Measurements from ENCODE around the gene SF3B3.

The SF3B3 gene

DNA sequence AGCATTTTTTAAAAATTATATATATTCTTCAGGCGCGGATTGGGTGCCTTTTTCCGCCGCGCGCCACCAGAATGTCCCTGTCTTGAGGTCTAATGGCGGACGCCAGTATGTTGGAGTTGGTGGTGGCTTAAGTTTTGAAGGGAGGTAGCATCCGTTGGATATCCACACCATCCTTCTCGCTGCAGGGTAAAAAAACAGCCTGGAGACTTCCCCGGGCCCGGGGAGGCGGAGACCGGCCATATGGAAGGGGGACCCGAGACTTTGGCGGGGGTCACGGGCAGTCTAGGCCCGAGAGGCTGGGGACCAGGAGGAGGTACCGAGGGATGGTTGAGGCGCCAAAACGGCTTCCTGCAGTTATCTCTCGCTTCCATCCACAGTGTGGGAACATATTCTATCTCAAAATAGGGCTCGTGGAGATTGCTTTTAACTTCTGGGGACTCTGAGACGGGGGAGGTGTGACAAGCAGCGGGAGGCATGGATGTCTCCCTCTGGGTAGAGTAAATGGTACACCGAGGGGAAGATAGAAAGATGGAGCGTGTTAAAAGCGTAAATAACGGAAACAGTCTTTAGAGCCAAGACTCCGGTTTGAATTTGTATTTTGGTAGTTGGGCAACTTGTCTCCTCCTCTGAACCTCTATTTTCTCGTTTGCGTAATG is at the start of gene SF3B3:
Gene SF3B3 (plus strand): TSS at position 74 of the 656 bp plus-strand sequence. CDS start 2,841 bp downstream, outside the sequence.
- in situ Hi-C loops (cut with HindIII; ENCODE audit: low sequenced_read_pairs): loop anchor here (5.0 kb wide), 1 partner anchor 87 kb away; the partner anchor contains the start of gene ST3GAL2

DNA sequence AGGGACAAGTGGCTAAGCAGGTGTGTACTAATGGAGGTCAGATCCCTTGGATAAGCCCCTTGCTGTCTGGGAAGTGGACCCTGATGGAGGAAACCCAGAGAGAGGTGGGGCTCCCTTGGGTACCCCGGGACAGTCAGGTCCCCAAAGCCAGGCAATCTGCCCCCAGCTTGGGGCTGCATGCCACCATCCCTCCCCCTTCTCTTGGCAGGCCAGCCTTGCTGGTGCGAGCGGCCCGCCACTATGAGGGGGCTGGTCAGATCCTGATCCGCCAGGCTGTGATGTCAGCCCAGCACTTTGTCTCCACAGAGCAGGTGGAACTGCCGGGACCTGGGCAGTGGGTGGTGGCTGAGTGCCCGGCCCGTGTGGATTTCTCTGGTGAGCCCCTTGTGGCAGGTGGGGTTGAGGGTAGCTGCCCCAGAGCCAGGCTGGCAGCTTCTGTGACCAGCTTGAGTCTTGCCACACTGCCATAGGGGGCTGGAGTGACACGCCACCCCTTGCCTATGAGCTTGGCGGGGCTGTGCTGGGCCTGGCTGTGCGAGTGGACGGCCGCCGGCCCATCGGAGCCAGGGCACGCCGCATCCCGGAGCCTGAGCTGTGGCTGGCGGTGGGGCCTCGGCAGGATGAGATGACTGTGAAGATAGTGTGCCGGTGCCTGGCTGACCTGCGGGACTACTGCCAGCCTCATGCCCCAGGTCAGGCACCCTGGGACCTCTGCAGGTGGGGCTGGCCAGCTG is 49.1 kb upstream of the SF3B3 start:
- in situ Hi-C loops (cut with HindIII; ENCODE audit: low sequenced_read_pairs): loop anchor here (5.0 kb wide), 2 partner anchors 62 to 88 kb away; no protein-coding TSS in a partner anchor

GRCh38 chr16:70475054-70475871 is 48.4 kb upstream of the SF3B3 start:
- in situ Hi-C loops (cut with HindIII; ENCODE audit: low sequenced_read_pairs): loop anchor here (5.0 kb wide), 2 partner anchors 63 to 87 kb away; no protein-coding TSS in a partner anchor

DNA sequence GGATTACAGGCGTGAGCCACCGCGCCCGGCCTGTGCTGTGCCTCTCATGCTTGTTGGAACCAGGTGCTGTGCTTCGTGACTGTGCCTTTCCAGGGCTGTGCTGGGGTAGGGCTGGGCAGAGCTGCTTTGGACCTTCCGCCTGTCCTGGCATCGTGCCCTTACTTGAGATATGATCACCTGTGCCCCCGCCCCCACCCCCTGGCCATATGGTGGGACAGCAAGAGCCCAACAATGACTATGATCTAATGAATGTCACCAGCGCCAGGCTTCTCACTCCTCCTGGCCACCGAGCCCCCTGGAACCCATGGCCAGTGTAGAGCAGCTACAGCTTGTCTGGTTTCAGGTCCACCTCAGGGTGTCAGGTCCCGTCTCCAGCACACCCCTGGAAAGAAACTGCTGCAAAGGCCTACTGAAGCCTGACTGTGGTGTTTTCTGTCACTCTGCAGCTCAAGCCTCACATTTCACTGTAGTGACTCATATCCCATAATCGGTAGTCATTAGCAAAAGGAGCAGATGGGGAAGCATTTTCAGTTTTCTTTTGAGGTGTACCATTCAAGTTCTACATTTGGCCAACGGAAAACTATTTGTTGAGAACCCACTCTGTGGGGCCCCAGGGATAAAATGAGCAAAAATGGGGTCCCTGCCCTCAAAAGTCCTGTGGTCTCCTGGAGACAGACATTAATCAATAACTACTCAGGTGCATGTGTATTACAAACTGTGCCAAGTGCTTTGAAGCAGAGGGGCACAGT is 47.2 kb upstream of the SF3B3 start:
- in situ Hi-C loops (cut with HindIII; ENCODE audit: low sequenced_read_pairs): loop anchor here (5.0 kb wide), 2 partner anchors 64 to 86 kb away; no protein-coding TSS in a partner anchor

- in situ Hi-C loops (cut with HindIII; ENCODE audit: low sequenced_read_pairs): loop anchor here (5.0 kb wide), 2 partner anchors 66 to 84 kb away; no protein-coding TSS in a partner anchor
These were observed 45.4 kb upstream of the SF3B3 start for GRCh38 chr16:70478169-70478568.

- in situ Hi-C loops (cut with HindIII; ENCODE audit: low sequenced_read_pairs): loop anchor here (5.0 kb wide), 2 partner anchors 67 to 83 kb away; no protein-coding TSS in a partner anchor
These were observed 44.7 kb upstream of the SF3B3 start for GRCh38 chr16:70478912-70479341.

DNA sequence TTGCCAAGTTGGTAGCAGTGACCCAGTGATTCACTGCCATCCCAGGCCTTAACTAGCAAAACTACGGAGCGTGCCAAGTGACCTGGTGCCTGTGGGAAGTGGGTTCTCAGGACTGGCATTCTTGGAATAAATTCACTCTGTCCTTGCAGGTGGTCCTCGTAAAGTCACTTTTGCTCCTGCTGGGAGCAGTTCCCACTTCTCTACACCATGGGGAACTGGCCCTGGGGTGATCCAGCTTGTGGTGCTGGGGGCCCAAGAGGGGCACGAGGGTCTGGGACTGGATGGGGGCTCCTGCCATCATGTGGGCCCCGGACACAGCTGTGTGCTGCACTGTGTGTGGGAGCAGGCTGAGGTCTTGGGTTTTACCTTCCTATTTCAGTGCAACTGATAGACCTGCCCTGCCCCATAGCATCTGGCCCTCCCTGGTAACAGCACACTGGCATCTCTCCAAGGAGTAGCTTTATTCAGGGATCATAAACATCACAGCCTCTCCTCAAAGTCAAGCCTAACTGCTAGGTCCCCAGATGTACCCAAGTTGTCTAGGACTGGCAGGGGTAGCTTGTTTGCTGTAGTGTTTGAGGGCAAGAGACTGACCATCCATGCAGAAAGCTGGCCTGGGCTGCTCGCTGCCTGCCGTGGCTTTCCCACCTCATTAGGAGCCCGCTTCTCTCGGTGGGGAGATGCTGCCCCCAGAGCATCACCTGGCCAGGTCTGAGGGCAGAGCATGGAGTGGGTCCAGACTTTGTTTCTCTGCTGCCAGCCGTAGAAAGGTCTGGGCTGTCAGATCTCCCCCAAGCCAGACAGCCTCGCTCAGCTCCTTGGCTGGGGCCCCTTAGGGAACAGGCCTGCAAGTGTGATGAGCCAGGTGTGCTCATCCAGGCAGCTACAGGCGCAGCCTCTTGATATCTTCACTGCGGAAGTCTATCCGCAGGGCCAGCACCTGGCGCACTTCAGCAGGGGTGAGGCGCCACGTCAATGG is 43.2 kb upstream of the SF3B3 start:
- in situ Hi-C loops (cut with HindIII; ENCODE audit: low sequenced_read_pairs): no loop called here

DNA sequence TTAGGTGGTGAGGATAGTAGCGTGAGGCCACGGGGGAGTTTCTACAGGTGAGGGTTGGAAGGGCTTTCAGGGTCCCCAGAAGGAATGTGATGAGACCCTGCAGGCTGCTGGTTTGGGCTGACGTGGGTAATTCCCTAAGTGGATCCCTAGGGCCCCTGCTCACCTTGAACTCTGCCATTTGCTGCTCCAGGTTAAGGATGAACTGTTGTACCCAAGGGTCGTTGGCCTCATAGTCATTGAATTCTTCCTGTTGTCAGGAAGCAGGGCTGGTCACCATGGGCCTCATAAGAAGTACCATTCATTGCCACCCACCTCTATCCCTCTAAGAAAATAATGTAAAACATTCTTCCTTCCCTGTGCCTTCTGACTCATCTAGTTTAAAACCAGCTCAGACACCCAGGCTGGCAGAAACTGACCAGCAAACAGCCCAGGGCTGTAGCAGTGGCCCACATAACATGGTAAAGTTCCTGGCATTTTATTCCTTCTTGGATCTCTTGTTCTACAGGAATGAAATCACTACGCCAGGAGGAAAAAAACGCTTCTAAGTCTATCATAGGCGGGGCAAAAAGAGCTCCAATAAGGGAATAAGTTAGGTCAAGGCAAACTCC is 41.6 kb upstream of the SF3B3 start:
- in situ Hi-C loops (cut with HindIII; ENCODE audit: low sequenced_read_pairs): no loop called here

GRCh38 chr16:70482624-70483023 is 41.0 kb upstream of the SF3B3 start:
- in situ Hi-C loops (cut with HindIII; ENCODE audit: low sequenced_read_pairs): no loop called here

DNA sequence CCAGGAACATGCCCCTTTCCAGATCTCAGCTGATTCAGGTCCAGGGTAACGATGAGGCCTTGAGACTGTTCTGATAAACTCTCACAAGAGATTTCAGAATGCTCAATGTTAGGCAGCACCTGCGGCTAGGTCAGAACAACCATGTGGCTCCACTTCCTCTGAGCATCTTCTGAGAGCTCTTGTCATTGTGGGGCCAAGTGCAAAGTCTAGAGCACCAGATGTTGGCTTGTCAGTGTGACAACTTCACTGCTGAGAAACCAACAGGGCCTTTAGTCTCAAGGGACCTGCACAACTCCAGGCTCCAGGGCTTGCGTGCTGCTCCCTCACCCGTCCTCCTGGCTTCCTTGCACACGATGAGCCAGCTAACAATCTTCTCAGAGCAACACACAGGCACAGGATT is 40.2 kb upstream of the SF3B3 start:
- in situ Hi-C loops (cut with HindIII; ENCODE audit: low sequenced_read_pairs): no loop called here

- in situ Hi-C loops (cut with HindIII; ENCODE audit: low sequenced_read_pairs): no loop called here
These were observed 38.7 kb upstream of the SF3B3 start for GRCh38 chr16:70484867-70485266.

- in situ Hi-C loops (cut with HindIII; ENCODE audit: low sequenced_read_pairs): loop anchor here (10.0 kb wide), 1 partner anchor 95 kb away; no protein-coding TSS in a partner anchor
These were observed 33.4 kb upstream of the SF3B3 start for GRCh38 chr16:70490261-70490660.

- in situ Hi-C loops (cut with HindIII; ENCODE audit: low sequenced_read_pairs): loop anchor here (10.0 kb wide), 1 partner anchor 99 kb away; no protein-coding TSS in a partner anchor
These were observed 29.8 kb upstream of the SF3B3 start for GRCh38 chr16:70493802-70494201.

- in situ Hi-C loops (cut with HindIII; ENCODE audit: low sequenced_read_pairs): loop anchor here (10.0 kb wide), 1 partner anchor 99 kb away; no protein-coding TSS in a partner anchor
These were observed 29.3 kb upstream of the SF3B3 start for GRCh38 chr16:70494202-70494770.

- in situ Hi-C loops (cut with HindIII; ENCODE audit: low sequenced_read_pairs): loop anchor here (10.0 kb wide), 1 partner anchor 100 kb away; no protein-coding TSS in a partner anchor
These were observed 28.8 kb upstream of the SF3B3 start for GRCh38 chr16:70494777-70495176.

DNA sequence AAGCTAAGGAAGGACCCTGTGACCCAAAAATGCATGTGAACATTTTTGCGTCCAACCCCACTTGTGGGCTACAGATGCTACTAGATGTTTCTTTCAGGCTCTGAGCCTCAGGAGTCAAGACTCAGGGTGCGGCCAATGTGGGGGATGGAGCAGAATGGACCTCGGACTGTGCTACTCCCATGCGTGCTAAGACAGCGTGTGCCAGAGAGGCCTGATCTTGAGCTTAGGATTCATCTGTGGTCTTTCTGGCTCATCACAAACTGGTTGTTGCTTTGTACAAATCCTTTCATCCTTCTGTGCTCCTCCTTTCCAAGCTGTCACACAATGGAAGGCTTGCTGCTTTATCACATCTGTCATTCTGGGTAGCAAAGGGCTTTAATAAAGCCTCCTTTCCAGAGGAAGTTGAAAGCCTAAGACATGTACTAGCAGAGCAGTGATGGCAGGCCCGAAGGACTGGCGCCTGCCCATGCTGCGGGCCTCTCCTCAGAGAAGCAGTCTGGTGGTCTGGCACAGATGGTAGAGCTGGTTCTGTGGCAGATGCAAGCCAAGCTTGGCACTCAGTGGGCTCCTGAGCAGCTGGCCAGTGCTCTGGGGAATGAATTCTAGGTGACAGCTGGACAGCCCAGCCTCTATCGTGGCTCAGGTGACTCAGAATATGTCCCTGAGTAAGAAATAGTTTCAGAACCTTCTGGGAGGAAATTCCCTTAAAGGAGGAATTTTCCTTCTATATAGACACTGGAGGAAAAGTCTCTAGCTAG is 28.0 kb upstream of the SF3B3 start:
- in situ Hi-C loops (cut with HindIII; ENCODE audit: low sequenced_read_pairs): loop anchor here (10.0 kb wide), 1 partner anchor 101 kb away; no protein-coding TSS in a partner anchor

- in situ Hi-C loops (cut with HindIII; ENCODE audit: low sequenced_read_pairs): loop anchor here (10.0 kb wide), 1 partner anchor 102 kb away; no protein-coding TSS in a partner anchor
These were observed 27.1 kb upstream of the SF3B3 start for GRCh38 chr16:70496513-70496912.
